GM13977 (cell line): ENCODE results near the gene PEX5L.

Experiments used
- DNase-seq: peaks from one replicate; pipeline ENCODE4 v3.0.0; 2012; ENCODE audit warnings: low spot score
- in situ Hi-C: fragments of 300-500 bp; cut with MboI; formaldehyde crosslinking; loops from one replicate; pipeline ENCODE4 v1.12.0; 2022; ENCODE audit warnings: low sequenced_read_pairs, low pct_unique_long_range_greater_than_20kb, mixed read lengths, inconsistent platforms; ENCODE audit not compliant: unreplicated experiment
- TF ChIP-seq, protein P1 (sequence below): IDR thresholded peaks from 2 replicates; pipeline ENCODE4 v1.5.1; 2012; ENCODE audit warnings: mild to moderate bottlenecking, control low read depth; ENCODE audit not compliant: insufficient read depth; ENCODE audit errors: extremely low read depth, missing control alignments

Gene PEX5L

GRCh38 chr3:179884136-179884535, 152.6 kb downstream of the PEX5L start:
- DNase-seq, result no peak
- TF ChIP-seq, protein P1, sequence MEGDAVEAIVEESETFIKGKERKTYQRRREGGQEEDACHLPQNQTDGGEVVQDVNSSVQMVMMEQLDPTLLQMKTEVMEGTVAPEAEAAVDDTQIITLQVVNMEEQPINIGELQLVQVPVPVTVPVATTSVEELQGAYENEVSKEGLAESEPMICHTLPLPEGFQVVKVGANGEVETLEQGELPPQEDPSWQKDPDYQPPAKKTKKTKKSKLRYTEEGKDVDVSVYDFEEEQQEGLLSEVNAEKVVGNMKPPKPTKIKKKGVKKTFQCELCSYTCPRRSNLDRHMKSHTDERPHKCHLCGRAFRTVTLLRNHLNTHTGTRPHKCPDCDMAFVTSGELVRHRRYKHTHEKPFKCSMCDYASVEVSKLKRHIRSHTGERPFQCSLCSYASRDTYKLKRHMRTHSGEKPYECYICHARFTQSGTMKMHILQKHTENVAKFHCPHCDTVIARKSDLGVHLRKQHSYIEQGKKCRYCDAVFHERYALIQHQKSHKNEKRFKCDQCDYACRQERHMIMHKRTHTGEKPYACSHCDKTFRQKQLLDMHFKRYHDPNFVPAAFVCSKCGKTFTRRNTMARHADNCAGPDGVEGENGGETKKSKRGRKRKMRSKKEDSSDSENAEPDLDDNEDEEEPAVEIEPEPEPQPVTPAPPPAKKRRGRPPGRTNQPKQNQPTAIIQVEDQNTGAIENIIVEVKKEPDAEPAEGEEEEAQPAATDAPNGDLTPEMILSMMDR, result no peak
- in situ Hi-C loops, result no loop called here

DNA sequence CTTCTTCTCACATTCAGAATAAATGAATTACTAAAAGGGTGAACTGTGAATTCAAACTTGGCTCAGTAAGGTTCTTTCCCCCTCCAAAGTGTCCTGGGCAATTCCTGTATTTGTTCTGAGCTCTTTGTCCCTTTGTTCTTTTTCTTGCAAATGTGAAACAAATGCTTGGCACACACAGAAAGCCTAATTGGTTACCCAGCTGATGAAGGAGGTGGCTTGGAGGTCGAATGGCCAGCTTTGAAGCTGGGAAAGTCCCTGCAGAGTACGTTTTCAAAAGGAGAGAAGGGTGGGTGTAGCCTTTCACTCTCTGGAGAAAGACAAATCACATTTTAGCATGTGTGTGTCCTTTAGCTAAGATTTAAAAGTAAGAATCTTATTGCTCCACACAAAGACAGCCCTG, 154.4 kb downstream of the PEX5L start:
- in situ Hi-C loops, result no loop called here
- TF ChIP-seq, protein P1, result no peak
- DNase-seq, result peak; percentile 69

DNA sequence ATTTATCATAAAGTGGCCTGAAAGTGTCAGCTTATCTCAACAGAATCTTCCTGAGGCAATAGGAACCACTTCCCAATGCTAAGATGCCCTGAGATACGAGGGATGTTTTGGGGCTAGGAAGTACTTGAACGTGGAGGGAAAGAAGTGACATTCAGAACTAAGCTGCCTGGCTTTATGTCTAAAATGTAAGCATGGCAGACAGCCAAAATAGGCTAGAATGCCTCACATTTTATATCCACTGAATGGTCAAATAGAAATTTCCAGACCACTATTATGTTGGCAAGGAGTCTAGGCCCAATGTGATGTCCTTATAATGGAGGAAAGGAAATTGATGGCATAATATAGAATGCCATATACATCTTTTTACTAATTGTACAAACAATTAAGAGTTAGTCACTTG, 154.9 kb downstream of the PEX5L start:
- in situ Hi-C loops, result no loop called here
- no peak for DNase-seq
- TF ChIP-seq, protein P1, result no peak

GRCh38 chr3:179880868-179881267, 155.9 kb downstream of the PEX5L start:
- in situ Hi-C loops, result no loop called here
- TF ChIP-seq, protein P1, result no peak
- no peak for DNase-seq

DNA sequence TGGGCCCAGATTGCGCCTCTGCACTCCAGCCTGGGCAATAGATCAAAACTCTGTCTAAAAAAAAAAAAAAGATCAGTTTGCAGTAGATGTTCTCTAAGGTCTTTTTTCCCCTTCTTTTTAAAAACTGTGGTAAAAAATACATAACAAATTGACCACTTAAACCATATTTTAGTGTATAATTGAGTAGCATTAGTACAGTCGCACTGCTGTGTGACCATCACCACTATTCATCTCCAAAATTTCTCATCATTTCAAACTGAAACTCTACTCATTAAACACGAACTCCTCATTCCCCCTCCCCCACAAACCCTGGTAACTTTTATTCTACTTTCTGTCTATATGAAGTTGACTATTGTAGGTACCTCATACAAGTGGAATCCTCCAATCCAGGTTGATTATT, 160.3 kb downstream of the PEX5L start:
- in situ Hi-C loops, result no loop called here
- no peak for DNase-seq
- TF ChIP-seq, protein P1, result no peak

GRCh38 chr3:179872842-179873241, 163.9 kb downstream of the PEX5L start:
- DNase-seq, result no peak
- in situ Hi-C loops, result no loop called here
- TF ChIP-seq, protein P1, result no peak

- TF ChIP-seq, protein P1, result no peak
- no peak for DNase-seq
- in situ Hi-C loops, result no loop called here
These were observed 165.0 kb downstream of the PEX5L start for GRCh38 chr3:179871782-179872181.
